ENCODE results near the gene AMBP. TPM values are rescaled to one million over a fixed set of nuclear protein-coding genes. Genes with fewer than 3 reads are reported as not detected.

AMBP gene
- total RNA-seq, 2 donors from 2014 or later, result not detected

- no peak for TF ChIP-seq CTCF (IDR thresholded peaks at IDR 0.05)
- no peaks in the 10 kb centered on the region for H3K27me3 ChIP-seq
- H3K9me3 ChIP-seq, result no peaks in the 10 kb centered on the region
- H3K4me1 ChIP-seq, result peaks cover 0 to 11% of the 10 kb centered on the region in 2 donors
- no peaks in the 10 kb centered on the region for H3K36me3 ChIP-seq
- no peak for DNase-seq (ENCODE audit: low spot score)
- no peak overlapping the region for H3K4me3 ChIP-seq
- H3K27ac ChIP-seq, result no peak overlapping the region
These were observed 45.2 kb upstream of the AMBP start for GRCh38 chr9:114123031-114123977.

- TF ChIP-seq CTCF (IDR thresholded peaks at IDR 0.05), result no peak
- Histone ChIP-seq H3K9me3 (no peaks in the 10 kb centered on the region), H3K27ac (no peak overlapping the region), H3K4me1 (peaks cover 0 to 11% of the 10 kb centered on the region in 2 donors), H3K36me3 (no peaks in the 10 kb centered on the region), H3K4me3 (no peak overlapping the region), H3K27me3 (no peaks in the 10 kb centered on the region)
- DNase-seq (ENCODE audit: low spot score), result no peak
These were observed 44.3 kb upstream of the AMBP start for GRCh38 chr9:114122136-114123027.

GRCh38 chr9:114121227-114122135 lies 43.4 kb upstream of the AMBP start:
- no peak overlapping the region for H3K27ac ChIP-seq
- H3K9me3 ChIP-seq, result no peaks in the 10 kb centered on the region
- no peak overlapping the region for H3K4me3 ChIP-seq
- no peaks in the 10 kb centered on the region for H3K36me3 ChIP-seq
- TF ChIP-seq CTCF (IDR thresholded peaks at IDR 0.05), result no peak
- peaks cover 0 to 11% of the 10 kb centered on the region in 2 donors for H3K4me1 ChIP-seq
- DNase-seq (ENCODE audit: low spot score), result no peak
- H3K27me3 ChIP-seq, result no peaks in the 10 kb centered on the region

GRCh38 chr9:114120192-114121014 lies 42.3 kb upstream of the AMBP start:
- Histone ChIP-seq H3K4me1 (peaks cover 0 to 11% of the 10 kb centered on the region in 2 donors), H3K36me3 (no peaks in the 10 kb centered on the region), H3K27me3 (no peaks in the 10 kb centered on the region), H3K9me3 (no peaks in the 10 kb centered on the region), H3K27ac (no peak overlapping the region), H3K4me3 (no peak overlapping the region)
- no peak for TF ChIP-seq CTCF (IDR thresholded peaks at IDR 0.05)
- DNase-seq (ENCODE audit: low spot score), result no peak

Data from right atrium auricular region (tissue), 2 donors.